Esophagus (tissue), 2 donors: ENCODE data around the gene HDAC4. TPM values are rescaled to one million over a fixed set of nuclear protein-coding genes. Genes with fewer than 3 reads are reported as not detected.

Experiments used
- H3K27ac ChIP-seq, 2 donors: one replicate each; pipeline ENCODE4 v1.5.1; 2013; ENCODE audit warnings: low read depth in 2 of 2, mild to moderate bottlenecking in 2 of 2, inconsistent platforms in 1 of 2, low read length in 1 of 2, moderate library complexity in 1 of 2
- H3K27me3 ChIP-seq, 2 donors: one replicate each; pipeline ENCODE4 v1.6.1; 2013; ENCODE audit warnings: low read length in 2 of 2, control low read depth in 1 of 2, mild to moderate bottlenecking in 1 of 2; ENCODE audit not compliant: insufficient read depth in 2 of 2, control insufficient read depth in 1 of 2
- H3K36me3 ChIP-seq, 2 donors: one replicate each; pipeline ENCODE4 v1.6.1; 2013; ENCODE audit warnings: low read length in 1 of 2; ENCODE audit not compliant: control insufficient read depth in 2 of 2, insufficient read depth in 2 of 2
- H3K4me1 ChIP-seq, 2 donors: one replicate each; pipeline ENCODE4 v1.6.1; 2013; ENCODE audit warnings: low read length in 1 of 2; ENCODE audit not compliant: control insufficient read depth in 2 of 2, insufficient read depth in 2 of 2
- H3K4me3 ChIP-seq, 2 donors: one replicate each; pipeline ENCODE4 v1.5.1; 2013; ENCODE audit warnings: low read length in 2 of 2, mild to moderate bottlenecking in 2 of 2, low read depth in 1 of 2, moderate library complexity in 1 of 2
- H3K9me3 ChIP-seq, 2 donors: one replicate each; pipeline ENCODE4 v1.6.1; 2013; ENCODE audit warnings: mild to moderate bottlenecking in 2 of 2, low read depth in 1 of 2, low read length in 1 of 2, moderate library complexity in 1 of 2; ENCODE audit not compliant: control insufficient read depth in 2 of 2, insufficient read depth in 1 of 2
- WGBS, 2 donors: extraction: QIAGEN DNeasy Blood & Tissue Kit; methylation state at CpG; one replicate each; pipeline ENCODE4 v1.1.7; 2013; 5-methylcytosine and 5-hydroxymethylcytosine counted together
- polyA plus RNA-seq, 2 donors: library from polyadenylated mRNA; stranded (reverse); fragments of 200-250 nt; gene quantifications; one replicate each; pipeline ENCODE4 v1.2.3, GENCODE V29; 2013
- donor health status: healthy with polysubstance abuse.
- donor health status: Bipolar disorder and iron deficiency.

HDAC4 gene
- polyA plus RNA-seq, 2 donors, result 5.9 to 10.2 TPM

- H3K9me3 ChIP-seq, result peaks cover 0 to 2% of the 10 kb centered on the region in 2 donors
- no peaks in the 10 kb centered on the region for H3K27me3 ChIP-seq
- H3K4me1 ChIP-seq, result peaks cover 2 to 3% of the 10 kb centered on the region in 2 donors
- H3K27ac ChIP-seq, result no peak overlapping the region
- WGBS, 2 donors, result 68 to 73% methylated on average over 12 of the region's 12 CpGs
- no peak overlapping the region for H3K4me3 ChIP-seq
- no peaks in the 10 kb centered on the region for H3K36me3 ChIP-seq
Measured at GRCh38 chr2:239429473-239430350, 28.9 kb upstream of the HDAC4 start.

DNA sequence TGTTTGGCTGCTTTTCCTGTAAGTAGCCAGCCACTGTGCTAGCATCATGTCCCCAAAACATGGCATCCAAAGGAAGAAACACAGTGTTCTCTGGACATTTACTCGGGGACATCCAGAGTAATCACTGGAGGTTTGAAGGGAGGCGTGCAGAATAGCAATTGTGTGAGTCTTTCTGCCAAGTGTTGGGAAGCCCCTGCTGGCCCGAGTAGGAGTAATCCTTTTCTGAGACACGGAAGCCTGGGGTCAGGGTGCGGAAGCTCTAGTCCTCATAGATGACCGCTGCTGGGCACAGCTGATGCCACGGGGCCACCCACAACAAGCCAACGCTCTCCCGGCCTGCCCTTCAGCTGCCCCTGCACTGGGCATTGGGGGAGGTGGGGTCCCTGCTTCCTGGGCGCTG, 24.8 kb upstream of the HDAC4 start:
- Histone ChIP-seq H3K4me3 (no peak overlapping the region), H3K9me3 (no peaks in the 10 kb centered on the region), H3K36me3 (no peaks in the 10 kb centered on the region), H3K27me3 (no peaks in the 10 kb centered on the region), H3K27ac (no peak overlapping the region), H3K4me1 (peaks cover 0 to 3% of the 10 kb centered on the region in 2 donors)
- 89 to 90% methylated on average over 10 of the region's 10 CpGs for WGBS, 2 donors

DNA sequence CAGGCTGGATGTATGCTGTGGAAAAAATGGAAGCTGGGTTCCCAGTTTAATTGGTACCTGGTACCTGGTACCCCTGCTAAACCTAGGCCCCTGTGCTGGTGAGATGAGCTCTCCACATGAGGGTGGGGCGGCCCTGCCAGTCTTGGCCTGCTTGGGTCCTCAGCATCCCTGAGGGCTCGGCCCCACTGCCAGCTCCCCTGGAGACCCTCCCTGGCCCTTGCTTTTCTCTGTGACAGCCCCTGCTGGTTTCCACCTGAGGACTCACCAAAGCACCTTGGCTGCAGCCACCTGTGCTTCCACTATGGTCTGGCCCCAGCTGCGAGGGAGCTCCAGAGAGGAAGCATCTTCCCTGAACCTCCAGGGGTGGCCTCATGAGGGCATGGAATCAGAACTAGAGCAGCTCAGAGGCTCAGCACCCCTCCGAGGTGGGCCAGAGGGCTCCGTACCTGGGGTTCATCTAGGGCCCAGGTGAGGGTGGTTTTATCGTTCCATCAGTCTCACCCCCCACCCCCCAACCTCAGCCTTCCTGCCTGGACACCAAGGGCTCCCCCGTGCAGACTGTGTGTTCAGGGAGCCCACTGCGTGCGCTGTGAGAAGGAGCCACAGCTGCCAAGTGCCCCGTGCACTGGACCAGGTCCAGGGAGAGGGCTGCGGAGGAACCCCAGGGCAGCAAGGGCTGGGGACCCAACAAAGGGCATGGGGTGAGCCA, 23.7 kb upstream of the HDAC4 start:
- Histone ChIP-seq H3K27ac (no peak overlapping the region), H3K36me3 (no peaks in the 10 kb centered on the region), H3K27me3 (no peaks in the 10 kb centered on the region), H3K4me3 (no peak overlapping the region), H3K9me3 (no peaks in the 10 kb centered on the region), H3K4me1 (peaks cover 0 to 3% of the 10 kb centered on the region in 2 donors)
- WGBS, 2 donors, result 88% methylated on average over 11 of the region's 11 CpGs

GRCh38 chr2:239423551-239423950, 22.7 kb upstream of the HDAC4 start:
- 87 to 90% methylated on average over 4 of the region's 4 CpGs for WGBS, 2 donors
- Histone ChIP-seq H3K4me1 (peaks cover 0 to 3% of the 10 kb centered on the region in 2 donors), H3K4me3 (no peak overlapping the region), H3K27me3 (no peaks in the 10 kb centered on the region), H3K36me3 (no peaks in the 10 kb centered on the region), H3K27ac (no peak overlapping the region), H3K9me3 (no peaks in the 10 kb centered on the region)

DNA sequence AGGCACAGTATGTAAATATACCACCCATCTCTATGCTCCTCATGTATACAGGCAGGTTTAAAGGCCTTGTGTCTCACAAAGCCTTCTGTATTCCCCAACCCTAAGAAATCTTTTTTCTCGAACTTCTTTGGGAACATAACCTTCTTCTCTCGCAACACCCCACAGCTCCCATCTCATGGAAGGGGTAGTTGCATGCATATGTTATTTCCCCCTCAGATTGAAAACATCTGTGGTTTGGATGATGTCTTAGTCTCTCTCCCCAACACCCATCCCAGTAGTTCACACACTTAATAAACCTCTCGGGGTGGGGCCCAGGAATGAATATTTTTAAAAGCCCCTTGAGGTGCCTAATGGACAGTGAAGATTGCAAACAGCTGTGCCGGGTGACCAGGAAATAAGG, 21.0 kb upstream of the HDAC4 start:
- Histone ChIP-seq H3K4me3 (no peak overlapping the region), H3K4me1 (peaks cover 0 to 3% of the 10 kb centered on the region in 2 donors), H3K27ac (no peak overlapping the region), H3K36me3 (no peaks in the 10 kb centered on the region), H3K27me3 (no peaks in the 10 kb centered on the region), H3K9me3 (no peaks in the 10 kb centered on the region)
- 81 to 82% methylated on average over 4 of the region's 4 CpGs for WGBS, 2 donors

DNA sequence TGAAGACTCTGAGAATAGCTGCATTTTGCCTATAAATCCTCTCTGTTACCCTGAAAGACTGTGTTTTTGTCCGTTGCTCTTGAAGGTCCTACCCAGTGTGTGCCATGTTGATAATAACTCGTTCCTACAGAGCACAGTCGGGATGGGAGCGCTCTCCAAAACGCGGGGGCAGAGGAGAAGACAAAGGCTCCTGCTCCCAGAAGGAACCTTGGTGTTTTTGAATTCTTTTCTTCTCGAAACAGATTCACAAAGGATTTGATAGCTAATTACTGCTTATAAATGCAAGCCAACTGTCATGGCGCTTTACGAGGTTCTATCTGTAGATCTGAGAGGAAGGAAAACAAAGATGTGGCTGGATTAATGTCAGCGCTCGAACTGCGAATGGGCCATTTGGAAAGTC, 19.3 kb upstream of the HDAC4 start:
- Histone ChIP-seq H3K27me3 (no peaks in the 10 kb centered on the region), H3K27ac (no peak overlapping the region), H3K9me3 (no peaks in the 10 kb centered on the region), H3K4me3 (no peak overlapping the region), H3K4me1 (peaks cover 0 to 3% of the 10 kb centered on the region in 2 donors), H3K36me3 (no peaks in the 10 kb centered on the region)
- WGBS, 2 donors, result 88 to 91% methylated on average over 12 of the region's 12 CpGs

- H3K4me1 ChIP-seq, result no peaks in the 10 kb centered on the region
- no peaks in the 10 kb centered on the region for H3K27me3 ChIP-seq
- no peaks in the 10 kb centered on the region for H3K36me3 ChIP-seq
- no peak overlapping the region for H3K27ac ChIP-seq
- H3K9me3 ChIP-seq, result no peaks in the 10 kb centered on the region
- 76 to 79% methylated on average over 1 of the region's 1 CpG for WGBS, 2 donors
- no peak overlapping the region for H3K4me3 ChIP-seq
Measured at GRCh38 chr2:239418918-239419317, 18.1 kb upstream of the HDAC4 start.

DNA sequence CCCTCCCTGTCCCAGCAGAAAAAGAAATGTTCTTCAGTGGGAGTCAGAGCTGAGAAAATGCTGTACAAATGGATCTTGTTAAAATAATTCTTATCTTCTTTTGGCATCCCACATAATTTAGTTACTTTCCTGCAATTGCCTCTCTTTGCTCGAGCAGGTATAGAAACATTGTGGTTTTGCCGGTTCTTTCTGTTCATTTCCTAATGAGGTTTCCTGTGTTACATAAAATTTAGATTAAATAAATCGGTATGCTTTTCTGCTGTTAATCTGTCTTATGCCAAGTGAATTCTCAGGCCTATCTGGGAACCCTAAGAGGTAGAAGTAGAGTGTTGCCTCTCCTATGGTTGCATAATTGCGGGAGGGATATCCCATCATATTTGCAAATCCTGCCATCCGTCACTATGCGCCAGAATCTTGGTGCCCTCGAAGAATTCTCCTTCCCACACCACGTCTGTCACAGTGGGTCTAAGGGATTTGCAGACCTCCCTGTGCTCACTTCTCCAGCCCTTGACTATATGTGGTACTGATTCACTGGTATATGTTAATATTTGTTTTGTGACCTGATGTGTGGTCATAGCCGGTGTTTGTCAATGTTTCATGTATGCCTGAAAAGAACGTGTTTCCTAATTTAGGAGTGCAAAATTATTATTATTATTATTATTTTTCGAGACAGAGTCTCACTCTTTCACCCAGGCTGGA, 12.2 kb upstream of the HDAC4 start:
- no peak overlapping the region for H3K27ac ChIP-seq
- 81 to 86% methylated on average over 11 of the region's 11 CpGs for WGBS, 2 donors
- no peak overlapping the region for H3K4me3 ChIP-seq
- H3K27me3 ChIP-seq, result no peaks in the 10 kb centered on the region
- H3K36me3 ChIP-seq, result no peaks in the 10 kb centered on the region
- no peaks in the 10 kb centered on the region for H3K9me3 ChIP-seq
- no peaks in the 10 kb centered on the region for H3K4me1 ChIP-seq

- Histone ChIP-seq H3K4me1 (no peaks in the 10 kb centered on the region), H3K4me3 (no peak overlapping the region), H3K36me3 (no peaks in the 10 kb centered on the region), H3K27me3 (no peaks in the 10 kb centered on the region), H3K9me3 (no peaks in the 10 kb centered on the region), H3K27ac (no peak overlapping the region)
- 70 to 85% methylated on average over 8 of the region's 8 CpGs for WGBS, 2 donors
Measured at GRCh38 chr2:239411549-239412319, 10.9 kb upstream of the HDAC4 start.
